GM19468 (cell line): ENCODE results near the gene NCAM1.

Experiments used
- ATAC-seq: cut with Tn5 transposase; IDR thresholded peaks from one replicate; pipeline ENCODE4 v1.9.1; 2021; ENCODE audit warnings: mild to moderate bottlenecking, moderate library complexity, moderate number of reproducible peaks; ENCODE audit not compliant: unreplicated experiment; ENCODE audit errors: extremely low read depth

NCAM1 gene

GRCh38 chr11:113243696-113244095 is 282.5 kb downstream of the NCAM1 start:
- ATAC-seq, result no peak

DNA sequence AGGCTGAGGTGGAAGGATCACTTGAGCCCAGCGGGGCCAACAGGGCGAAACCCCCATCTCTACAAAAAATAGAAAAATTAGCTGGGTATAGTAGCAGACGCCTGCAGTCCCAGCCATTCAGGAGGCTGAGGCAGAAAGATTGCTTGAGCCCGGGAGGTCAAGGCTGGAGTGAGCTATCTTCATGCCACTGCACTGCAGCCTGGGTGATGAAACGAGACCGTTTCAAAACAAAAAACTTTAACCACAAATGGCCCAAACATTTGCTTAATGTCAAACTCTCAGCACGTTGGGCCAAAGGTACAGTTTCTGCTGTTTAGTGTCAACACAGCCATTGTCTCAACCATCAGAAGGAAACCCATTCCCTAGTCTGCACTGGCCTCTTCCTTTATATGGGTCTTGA is 284.0 kb downstream of the NCAM1 start:
- no peak for ATAC-seq

DNA sequence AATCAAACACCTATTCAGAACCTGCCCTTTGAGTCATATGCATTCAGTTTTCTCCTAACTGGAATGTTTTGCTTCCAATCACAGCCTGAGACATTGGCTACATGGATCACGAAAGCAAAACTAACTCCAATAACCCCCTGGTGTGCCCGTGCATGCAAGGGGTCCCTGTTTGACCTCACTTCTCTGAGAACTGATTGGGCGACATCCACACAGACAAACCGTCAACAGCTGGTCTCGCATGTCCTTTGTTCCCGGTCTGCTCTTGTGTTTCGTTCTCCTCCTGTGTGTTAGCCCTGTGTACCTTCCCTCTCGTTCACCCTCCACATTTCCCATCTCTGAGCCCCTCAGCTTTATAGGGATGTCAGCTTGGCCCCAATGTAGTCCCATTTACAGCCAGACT is 286.0 kb downstream of the NCAM1 start:
- no peak for ATAC-seq

DNA sequence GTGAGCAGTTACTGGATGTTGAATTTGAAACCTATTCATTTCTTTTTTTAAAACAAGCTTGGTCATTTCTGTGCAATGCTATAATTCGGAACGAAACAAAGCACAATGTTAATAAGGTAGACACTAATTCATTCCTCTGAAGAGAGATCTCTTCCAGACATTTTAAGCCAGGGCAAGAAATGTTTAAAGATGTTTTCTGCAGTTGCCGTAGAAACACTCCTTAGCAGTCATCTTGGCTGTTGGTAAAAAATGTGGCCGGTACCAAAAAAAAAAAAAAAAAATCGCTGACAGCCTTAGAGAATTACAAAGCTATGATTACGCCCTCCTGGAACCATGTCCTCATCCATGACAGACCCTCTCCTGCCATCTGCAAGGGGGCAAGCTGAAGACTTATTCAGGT is 286.7 kb downstream of the NCAM1 start:
- no peak for ATAC-seq

- ATAC-seq, result no peak
Observed at GRCh38 chr11:113248702-113249490, 287.7 kb downstream of the NCAM1 start.

DNA sequence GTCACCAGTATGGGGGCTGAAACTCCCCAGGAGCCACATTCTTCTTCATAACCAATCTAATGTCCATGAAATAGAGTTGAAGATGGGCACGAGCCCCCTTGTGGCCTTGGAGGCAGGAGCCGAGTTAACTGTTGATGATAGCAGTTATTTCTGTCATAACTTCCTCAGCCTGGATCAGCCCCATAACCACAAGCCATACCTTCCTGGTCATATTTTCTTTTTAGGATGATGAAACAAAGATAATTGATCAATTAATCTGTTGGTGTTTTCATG is 288.2 kb downstream of the NCAM1 start:
- ATAC-seq, result no peak

DNA sequence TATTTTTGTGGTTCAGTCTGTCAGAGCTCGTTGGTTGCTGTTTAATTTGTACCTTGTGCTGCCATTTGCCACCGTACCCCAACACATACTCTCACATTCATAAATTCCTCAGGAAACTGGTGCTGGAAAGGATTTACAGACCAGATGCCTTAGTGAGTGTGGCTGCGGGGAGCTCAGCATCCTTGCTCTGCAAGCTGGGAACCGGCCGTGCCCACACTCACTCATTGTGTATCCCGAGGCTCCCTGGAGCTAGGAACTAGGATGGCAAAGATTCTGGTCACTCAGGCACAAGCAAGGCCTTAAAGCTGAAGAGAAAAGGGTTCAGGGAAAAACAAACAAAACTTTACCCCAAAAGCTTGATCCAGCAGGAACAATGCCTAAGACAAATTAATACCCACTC is 288.6 kb downstream of the NCAM1 start:
- ATAC-seq, result no peak

GRCh38 chr11:113251281-113251680 is 290.1 kb downstream of the NCAM1 start:
- no peak for ATAC-seq

DNA sequence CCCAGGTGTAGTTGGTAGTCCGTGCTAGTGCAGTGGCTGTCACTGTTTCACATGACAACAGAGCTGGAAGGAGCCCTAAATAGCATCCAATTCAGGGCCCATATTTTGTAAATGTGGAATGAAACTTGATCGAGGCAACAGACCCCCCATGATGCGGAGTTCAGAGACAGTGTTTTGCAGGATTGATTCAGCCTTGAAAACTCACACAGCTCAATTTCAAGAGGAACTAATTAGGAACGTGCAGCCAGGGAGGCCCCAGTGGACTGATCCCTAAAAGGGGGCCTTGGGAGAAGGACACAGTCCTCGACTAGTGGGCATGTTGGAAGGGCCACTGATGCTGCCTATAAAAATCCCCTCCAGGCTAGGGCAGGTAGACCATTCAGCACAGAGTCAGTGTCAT is 292.2 kb downstream of the NCAM1 start:
- ATAC-seq, result no peak

- no peak for ATAC-seq
Observed at GRCh38 chr11:113255096-113255495, 293.9 kb downstream of the NCAM1 start.

DNA sequence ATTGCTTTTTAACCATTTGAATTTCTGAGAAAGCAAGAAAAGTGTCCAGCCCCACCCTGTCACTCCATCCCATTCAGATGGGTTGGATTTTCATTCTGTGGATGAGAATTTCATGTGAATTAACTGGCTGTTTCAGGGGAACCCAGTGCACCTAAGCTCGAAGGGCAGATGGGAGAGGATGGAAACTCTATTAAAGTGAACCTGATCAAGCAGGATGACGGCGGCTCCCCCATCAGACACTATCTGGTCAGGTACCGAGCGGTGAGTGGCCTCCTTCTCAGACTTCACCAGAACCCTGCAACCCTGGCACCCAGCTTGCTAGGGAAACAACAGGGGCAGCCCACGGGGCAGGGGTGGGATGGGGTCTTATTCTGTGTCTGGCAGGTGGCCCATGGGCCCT is 294.5 kb downstream of the NCAM1 start:
- no peak for ATAC-seq

GRCh38 chr11:113256431-113257202 is 295.4 kb downstream of the NCAM1 start:
- no peak for ATAC-seq

DNA sequence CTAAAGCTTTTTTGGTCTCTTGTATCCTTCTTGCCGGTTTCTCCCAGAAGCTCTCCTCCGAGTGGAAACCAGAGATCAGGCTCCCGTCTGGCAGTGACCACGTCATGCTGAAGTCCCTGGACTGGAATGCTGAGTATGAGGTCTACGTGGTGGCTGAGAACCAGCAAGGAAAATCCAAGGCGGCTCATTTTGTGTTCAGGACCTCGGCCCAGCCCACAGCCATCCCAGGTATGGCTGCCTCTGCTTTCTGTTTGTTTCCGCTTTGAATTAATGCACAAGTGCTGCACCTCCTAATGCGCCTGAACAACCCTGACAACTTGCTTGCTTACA is 298.8 kb downstream of the NCAM1 start:
- ATAC-seq, result no peak

DNA sequence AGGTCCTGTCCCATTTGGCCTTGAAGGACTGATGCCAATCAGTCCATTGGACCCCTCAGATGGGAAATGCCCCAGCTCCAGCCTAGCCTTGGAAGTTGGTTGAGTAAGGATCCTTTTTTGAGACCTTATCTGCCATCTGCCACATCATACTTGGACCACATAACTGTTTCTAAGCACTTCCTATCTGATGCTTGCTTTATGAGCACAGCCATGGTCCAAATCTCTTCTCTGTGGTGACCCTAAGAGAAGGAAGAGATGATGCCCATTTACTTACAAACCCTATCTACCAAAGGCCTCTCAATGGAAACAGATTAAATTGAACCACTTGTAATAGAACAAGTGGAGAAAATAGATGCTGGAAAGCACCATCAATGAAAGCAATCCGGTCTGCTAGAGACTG is 299.3 kb downstream of the NCAM1 start:
- no peak for ATAC-seq

DNA sequence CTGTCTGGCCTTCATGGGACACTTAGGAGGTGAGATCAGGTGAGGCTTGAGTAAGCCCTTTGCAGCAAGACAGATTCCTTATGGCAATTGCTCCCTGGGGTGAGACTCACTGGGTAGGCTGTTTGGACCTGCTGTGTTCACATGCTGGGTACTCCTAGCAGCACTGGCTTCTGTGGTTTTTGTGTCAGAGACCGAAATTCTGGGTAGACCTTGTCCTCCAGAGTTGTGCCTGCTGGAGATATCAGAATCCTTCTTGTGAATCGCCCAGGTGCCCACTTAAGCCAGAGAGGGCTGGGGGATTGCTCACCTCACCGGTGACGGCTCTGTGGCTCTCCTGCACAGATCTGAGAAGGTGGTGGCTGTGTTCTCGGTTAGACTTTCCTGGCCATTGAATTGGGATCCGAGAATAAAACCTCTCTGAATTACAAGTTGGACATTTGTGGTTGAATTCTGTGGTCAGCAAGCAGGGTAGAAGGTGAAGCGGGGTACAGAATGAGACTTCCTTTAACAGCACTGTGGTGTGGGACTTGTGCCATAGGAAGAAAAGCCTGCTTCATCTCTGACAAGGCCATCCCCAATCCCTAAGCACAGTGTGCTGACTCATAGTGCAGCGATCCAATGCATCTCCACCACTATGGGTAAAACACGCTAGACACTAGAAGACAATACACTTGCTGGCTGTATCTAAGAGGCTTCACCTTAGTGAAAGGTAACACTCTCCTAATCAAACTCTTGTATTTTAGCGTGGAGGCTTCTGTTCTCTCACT is 300.7 kb downstream of the NCAM1 start:
- ATAC-seq, result no peak

GRCh38 chr11:113262594-113262993 is 301.4 kb downstream of the NCAM1 start:
- ATAC-seq, result no peak

DNA sequence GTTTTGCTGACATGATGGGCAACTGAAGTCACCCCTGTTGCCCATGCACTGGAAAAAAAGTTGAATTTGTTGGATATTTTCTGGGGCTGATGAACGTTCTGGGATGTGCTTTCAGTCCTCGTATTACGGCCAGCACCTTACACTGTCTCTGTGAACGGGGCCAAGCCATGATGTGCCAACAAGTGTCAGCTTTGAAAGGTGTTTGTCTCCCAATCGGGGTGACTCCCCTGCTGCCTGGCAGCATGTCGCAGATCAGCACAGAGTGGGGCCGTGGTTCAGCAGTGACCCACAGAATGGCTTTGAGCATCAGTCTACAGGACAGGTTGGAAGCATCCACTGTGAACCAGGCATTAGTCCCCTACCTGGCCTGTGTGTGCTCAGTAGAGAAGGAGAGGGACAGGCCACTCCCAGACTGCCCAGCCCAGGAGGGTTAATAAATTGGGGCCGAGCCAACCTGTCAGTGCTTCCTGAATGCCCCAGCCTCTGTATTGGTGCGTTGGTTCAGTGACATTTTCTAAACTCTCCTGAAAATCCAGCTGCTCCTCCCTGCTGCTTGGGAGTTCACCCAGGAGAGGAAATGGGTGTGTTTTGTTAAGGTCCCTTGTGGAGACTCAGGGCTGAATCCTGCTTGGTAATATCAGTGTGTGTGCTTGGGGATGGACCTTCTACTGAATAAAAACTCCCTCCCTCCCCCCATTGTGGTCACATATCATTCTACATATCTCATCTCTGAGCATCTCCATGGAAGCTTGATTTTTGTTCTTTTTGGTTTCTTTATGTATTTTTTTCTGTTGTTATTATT is 302.4 kb downstream of the NCAM1 start:
- ATAC-seq, result no peak

DNA sequence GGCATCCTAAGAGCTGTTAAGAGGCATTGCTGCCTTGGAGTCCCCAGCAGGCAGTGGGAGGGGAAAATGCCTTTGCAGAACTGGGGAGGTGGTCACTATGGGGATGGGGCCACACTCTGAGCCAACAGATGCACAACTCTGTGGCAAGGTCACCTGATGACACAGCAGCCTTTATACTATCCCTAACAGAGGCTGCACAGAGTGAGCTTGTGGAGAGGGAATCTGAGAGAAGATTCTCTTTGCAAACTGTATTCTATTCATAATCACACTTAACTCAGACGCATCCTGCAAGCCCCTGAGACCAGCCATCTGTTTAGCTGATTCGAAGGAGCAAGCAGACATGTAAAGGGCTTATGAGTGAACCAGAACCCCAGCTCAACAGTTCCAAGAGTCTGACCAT is 304.1 kb downstream of the NCAM1 start:
- ATAC-seq, result no peak

- ATAC-seq, result no peak
Observed at GRCh38 chr11:113267493-113267892, 306.3 kb downstream of the NCAM1 start.

DNA sequence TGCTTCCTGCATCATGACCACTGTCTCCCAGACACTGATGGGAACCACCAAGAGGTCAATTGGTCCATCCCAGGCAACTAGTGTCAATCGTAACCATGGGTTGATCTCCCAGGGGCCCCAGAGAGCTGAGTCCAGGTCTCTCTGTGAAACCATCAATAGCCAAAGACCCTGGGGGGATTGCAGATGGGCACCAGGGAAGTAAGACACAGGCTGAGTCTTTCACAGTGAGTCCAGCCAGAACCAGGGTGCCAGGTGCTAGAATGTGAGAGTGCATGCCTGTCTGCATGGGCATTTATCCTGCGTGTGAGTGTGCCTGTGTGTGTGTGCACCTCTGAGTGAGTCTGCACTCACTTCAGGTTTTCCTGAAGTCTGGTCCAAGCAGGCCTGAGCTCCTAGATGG is 307.9 kb downstream of the NCAM1 start:
- no peak for ATAC-seq

DNA sequence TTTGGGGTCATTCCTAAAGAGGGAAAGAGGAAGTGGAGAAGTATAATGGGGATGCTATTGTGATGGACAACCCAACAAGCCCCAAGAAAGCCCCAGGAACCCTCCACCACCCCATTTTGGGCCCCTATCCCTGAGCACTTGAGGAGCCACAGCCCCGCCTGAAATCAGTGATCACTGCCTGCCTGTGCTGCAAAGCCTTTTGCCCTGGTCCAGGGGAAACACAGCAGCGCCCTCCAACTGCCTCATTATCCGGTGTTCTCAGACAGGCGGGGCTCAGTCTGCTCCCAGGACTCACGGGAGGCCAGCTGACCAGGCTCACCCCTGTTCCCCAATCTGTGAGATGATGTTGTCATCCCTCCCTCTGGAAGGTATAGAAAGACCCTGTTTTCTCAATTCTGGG is 308.4 kb downstream of the NCAM1 start:
- no peak for ATAC-seq
